ENCODE results near the gene FAM47E. TPM values are rescaled to one million over a fixed set of nuclear protein-coding genes. Genes with fewer than 3 reads are reported as not detected.
A peak's percentile ranks its signal among the peaks of the same experiment; 100 is the strongest.

FAM47E gene
- total and polyA plus RNA-seq, 2 of the 13 experiments (the other 11 are each of a cell fraction or from before 2014, with no cell fraction given) = 0.33 to 0.66 TPM

GRCh38 chr4:76275486-76276124 is 24.1 kb downstream of the FAM47E start (continued):
- TF ChIP-seq, protein P1, sequence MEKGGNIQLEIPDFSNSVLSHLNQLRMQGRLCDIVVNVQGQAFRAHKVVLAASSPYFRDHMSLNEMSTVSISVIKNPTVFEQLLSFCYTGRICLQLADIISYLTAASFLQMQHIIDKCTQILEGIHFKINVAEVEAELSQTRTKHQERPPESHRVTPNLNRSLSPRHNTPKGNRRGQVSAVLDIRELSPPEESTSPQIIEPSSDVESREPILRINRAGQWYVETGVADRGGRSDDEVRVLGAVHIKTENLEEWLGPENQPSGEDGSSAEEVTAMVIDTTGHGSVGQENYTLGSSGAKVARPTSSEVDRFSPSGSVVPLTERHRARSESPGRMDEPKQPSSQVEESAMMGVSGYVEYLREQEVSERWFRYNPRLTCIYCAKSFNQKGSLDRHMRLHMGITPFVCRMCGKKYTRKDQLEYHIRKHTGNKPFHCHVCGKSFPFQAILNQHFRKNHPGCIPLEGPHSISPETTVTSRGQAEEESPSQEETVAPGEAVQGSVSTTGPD (CRISPR knock-in tag; IDR thresholded peaks at IDR 0.05) = no peak
- TF ChIP-seq POGZ (CRISPR knock-in tag; IDR thresholded peaks at IDR 0.05) = peak; percentile 72; the same call in 1 of the 2 replicates
- no peak for TF ChIP-seq ZSCAN20 (CRISPR knock-in tag; IDR thresholded peaks at IDR 0.05; ENCODE audit: borderline replicate concordance)
- TF ChIP-seq JDP2 (CRISPR knock-in tag; IDR thresholded peaks at IDR 0.05; ENCODE audit: borderline replicate concordance) = no peak
- TF ChIP-seq, protein P2, sequence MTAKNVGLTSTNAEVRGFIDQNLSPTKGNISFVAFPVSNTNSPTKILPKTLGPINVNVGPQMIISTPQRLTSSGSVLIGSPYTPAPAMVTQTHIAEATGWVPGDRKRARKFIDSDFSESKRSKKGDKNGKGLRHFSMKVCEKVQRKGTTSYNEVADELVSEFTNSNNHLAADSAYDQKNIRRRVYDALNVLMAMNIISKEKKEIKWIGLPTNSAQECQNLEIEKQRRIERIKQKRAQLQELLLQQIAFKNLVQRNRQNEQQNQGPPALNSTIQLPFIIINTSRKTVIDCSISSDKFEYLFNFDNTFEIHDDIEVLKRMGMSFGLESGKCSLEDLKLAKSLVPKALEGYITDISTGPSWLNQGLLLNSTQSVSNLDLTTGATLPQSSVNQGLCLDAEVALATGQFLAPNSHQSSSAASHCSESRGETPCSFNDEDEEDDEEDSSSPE (CRISPR knock-in tag; IDR thresholded peaks at IDR 0.05) = no peak
- no peak for TF ChIP-seq ZNF17 (CRISPR knock-in tag; IDR thresholded peaks at IDR 0.05)
- no peak for TF ChIP-seq SNRNP70 (IDR thresholded peaks at IDR 0.05; ENCODE audit: low read depth, low read length)
- TF ChIP-seq ZNF746 (CRISPR knock-in tag; IDR thresholded peaks at IDR 0.05) = no peak
- no peak for TF ChIP-seq FLYWCH1 (CRISPR knock-in tag; IDR thresholded peaks at IDR 0.05)
- no peak for TF ChIP-seq GABPA (IDR thresholded peaks at IDR 0.05; ENCODE audit: low read depth, low read length)
- no peak for TF ChIP-seq GABPA (CRISPR knock-in tag; IDR thresholded peaks at IDR 0.05; ENCODE audit: low read depth)
- TF ChIP-seq SNAPC4 (CRISPR knock-in tag; IDR thresholded peaks at IDR 0.05) = no peak
- TF ChIP-seq, protein P3, sequence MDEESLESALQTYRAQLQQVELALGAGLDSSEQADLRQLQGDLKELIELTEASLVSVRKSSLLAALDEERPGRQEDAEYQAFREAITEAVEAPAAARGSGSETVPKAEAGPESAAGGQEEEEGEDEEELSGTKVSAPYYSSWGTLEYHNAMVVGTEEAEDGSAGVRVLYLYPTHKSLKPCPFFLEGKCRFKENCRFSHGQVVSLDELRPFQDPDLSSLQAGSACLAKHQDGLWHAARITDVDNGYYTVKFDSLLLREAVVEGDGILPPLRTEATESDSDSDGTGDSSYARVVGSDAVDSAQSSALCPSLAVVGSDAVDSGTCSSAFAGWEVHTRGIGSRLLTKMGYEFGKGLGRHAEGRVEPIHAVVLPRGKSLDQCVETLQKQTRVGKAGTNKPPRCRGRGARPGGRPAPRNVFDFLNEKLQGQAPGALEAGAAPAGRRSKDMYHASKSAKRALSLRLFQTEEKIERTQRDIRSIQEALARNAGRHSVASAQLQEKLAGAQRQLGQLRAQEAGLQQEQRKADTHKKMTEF (CRISPR knock-in tag; IDR thresholded peaks at IDR 0.05) = peak; percentile 62
- no peak for TF ChIP-seq CSRNP1 (CRISPR knock-in tag; IDR thresholded peaks at IDR 0.05)
- TF ChIP-seq TAF1 (CRISPR knock-in tag; IDR thresholded peaks at IDR 0.05) = no peak
- TF ChIP-seq EZH2 (conservative IDR thresholded peaks at IDR 0.05; ENCODE audit: low read depth, low read length) = no peak
- TF ChIP-seq KDM5A (IDR thresholded peaks at IDR 0.05; ENCODE audit: borderline replicate concordance, low read length) = no peak
- TF ChIP-seq NR0B2 (CRISPR knock-in tag; IDR thresholded peaks at IDR 0.05) = no peak
